Naive thymus-derived CD4-positive, alpha-beta T cell (primary cell): ENCODE results near the gene BTNL2. TPM values are rescaled to one million over a fixed set of nuclear protein-coding genes. Genes with fewer than 3 reads are reported as not detected.
A peak's percentile ranks its signal among the peaks of the same experiment; 100 is the strongest.

Experiments
- ATAC-seq: fragments of 150-1000 bp; cut with Tn5 transposase; 2 replicates; pipeline ENCODE4 v1.10.0; 2021; ENCODE audit warnings: mild to moderate bottlenecking, moderate library complexity
- CTCF ChIA-PET: fragments of 350-600 bp; sonication (Branson Sonifier 250); formaldehyde crosslinking; loops from one replicate; lab custom pipeline; 2021; ENCODE audit warnings: antibody characterized with exemption; lab: Charles Lee
- POLR2A ChIA-PET: fragments of 350-600 bp; sonication (Branson Sonifier 250); formaldehyde crosslinking; loops from one replicate; lab custom pipeline; 2021; ENCODE audit warnings: antibody characterized with exemption, inconsistent platforms; lab: Charles Lee
- DNase-seq, 9 donors: peaks; one replicate each; pipeline versions ENCODE4 v3.0.0 to v3.0.0-alpha.2; 2020 to 2022; ENCODE audit warnings: mixed read lengths in 1 of 9
- H3K27ac ChIP-seq: one replicate; pipeline ENCODE4 v1.7.0; 2013; ENCODE audit warnings: mild to moderate bottlenecking, low read depth, low read length, moderate library complexity
- H3K27me3 ChIP-seq, 2 donors: one replicate each; pipeline ENCODE4 v1.7.0; 2013; ENCODE audit warnings: low read length in 2 of 2, mild to moderate bottlenecking in 2 of 2, moderate library complexity in 2 of 2; ENCODE audit not compliant: control insufficient read depth in 2 of 2, insufficient read depth in 2 of 2
- H3K36me3 ChIP-seq, 3 experiments: 1 replicate in 2 of 3; 2 replicates in 1 of 3; pipeline ENCODE4 v1.7.0; 2013; ENCODE audit warnings: low read length in 3 of 3, mild to moderate bottlenecking in 3 of 3, moderate library complexity in 1 of 3; ENCODE audit not compliant: insufficient read depth in 3 of 3, control insufficient read depth in 2 of 3
- H3K4me1 ChIP-seq, 2 donors: one replicate each; pipeline ENCODE4 v1.7.0; 2013; ENCODE audit warnings: low read length in 2 of 2, mild to moderate bottlenecking in 2 of 2, moderate library complexity in 1 of 2; ENCODE audit not compliant: control insufficient read depth in 2 of 2, insufficient read depth in 2 of 2
- H3K4me3 ChIP-seq: 2 replicates; pipeline ENCODE4 v1.7.0; 2013; ENCODE audit warnings: mild to moderate bottlenecking, low read length
- H3K9me3 ChIP-seq, 3 experiments: 1 replicate in 2 of 3; 2 replicates in 1 of 3; pipeline ENCODE4 v1.7.0; 2013; ENCODE audit warnings: low read length in 3 of 3; ENCODE audit not compliant: control insufficient read depth in 2 of 3
- H3K27ac Mint-ChIP-seq, 9 donors: one replicate each; pipeline ENCODE4 v1.8.0; 2020 to 2022; ENCODE audit warnings: mixed read lengths in 9 of 9, mild to moderate bottlenecking in 8 of 9, moderate library complexity in 5 of 9, inconsistent platforms in 2 of 9
- H3K27me3 Mint-ChIP-seq, 5 donors: one replicate each; pipeline ENCODE4 v1.8.0; 2021 to 2022; ENCODE audit warnings: mixed read lengths in 5 of 5, mild to moderate bottlenecking in 1 of 5
- H3K36me3 Mint-ChIP-seq, 5 donors: one replicate each; pipeline ENCODE4 v1.8.0; 2020 to 2022; ENCODE audit warnings: mixed read lengths in 5 of 5, mild to moderate bottlenecking in 3 of 5, inconsistent platforms in 1 of 5
- H3K4me1 Mint-ChIP-seq, 7 donors: one replicate each; pipeline ENCODE4 v1.8.0; 2020 to 2022; ENCODE audit warnings: mixed read lengths in 7 of 7, mild to moderate bottlenecking in 3 of 7, inconsistent platforms in 1 of 7
- H3K4me3 Mint-ChIP-seq, 10 donors: one replicate each; pipeline ENCODE4 v1.8.0; 2020 to 2022; ENCODE audit warnings: mild to moderate bottlenecking in 10 of 10, mixed read lengths in 10 of 10, moderate library complexity in 6 of 10, inconsistent platforms in 2 of 10
- H3K9me3 Mint-ChIP-seq, 11 donors: one replicate each; pipeline ENCODE4 v1.8.0; 2020 to 2022; ENCODE audit warnings: mixed read lengths in 11 of 11, mild to moderate bottlenecking in 4 of 11, inconsistent platforms in 1 of 11, moderate library complexity in 1 of 11
- intact Hi-C, 2 donors: fragments of 100-400 bp; cut with micrococcal nuclease; formaldehyde crosslinking; loops; one replicate each; pipeline ENCODE4 v1.15.1; 2023
- polyA plus RNA-seq, 2 donors: library from polyadenylated mRNA; unstranded; fragments of 300-500 nt; fragmentation: Illumina TruSeq; gene quantifications; one replicate each; pipeline ENCODE4 v1.2.3, GENCODE V29; 2021
- total RNA-seq, 6 experiments: library from RNA in 5 of 6; stranded (reverse) in 5 of 6; gene quantifications; 1 replicate in 5 of 6; 2 replicates in 1 of 6; pipeline ENCODE4 v1.2.3 and lab custom pipeline; 2021 to 2026

Gene BTNL2
- total RNA-seq (not detected), polyA plus RNA-seq (not detected), total RNA-seq (lab: John Stamatoyannopoulos, UW) (not detected)

- no peak within 1 kb of the TSS for H3K4me3 Mint-ChIP-seq
- intact Hi-C loops: no loop called here
- H3K4me1 Mint-ChIP-seq: peaks cover 0 to 5% (median 0%) of the 10 kb centered on the region in 7 donors
- peaks cover 22 to 58% (median 39%) of the 10 kb centered on the region in 5 donors for H3K27me3 Mint-ChIP-seq
- Histone ChIP-seq H3K36me3 (no peaks in the 10 kb centered on the region), H3K9me3 (no peaks in the 10 kb centered on the region), H3K4me1 (no peaks in the 10 kb centered on the region), H3K27me3 (no peaks in the 10 kb centered on the region), H3K4me3 (no peak within 1 kb of the TSS), H3K27ac (no peak within 1 kb of the TSS)
- no peak within 1 kb of the TSS for H3K27ac Mint-ChIP-seq
- DNase-seq (no peak), ATAC-seq (no peak)
- H3K36me3 Mint-ChIP-seq: no peaks in the 10 kb centered on the region
- ChIA-PET POLR2A (no interaction called here), CTCF (interaction anchor here (0.7 to 1.0 kb wide), 3 partner anchors 294 to 388 kb away, joined by 3 read pairs; no protein-coding TSS in a partner anchor)
- H3K9me3 Mint-ChIP-seq: no peaks in the 10 kb centered on the region
Measured at GRCh38 chr6:32406857-32407256, at the start of gene BTNL2. BTNL2 (minus strand) TSS chr6:32407181; CDS start chr6:32407123, 58 bp downstream.

GRCh38 chr6:32449088-32449736, 42.2 kb upstream of the BTNL2 start:
- Histone ChIP-seq H3K4me3 (no peak overlapping the region), H3K4me1 (no peaks in the 10 kb centered on the region), H3K9me3 (no peaks in the 10 kb centered on the region), H3K27me3 (no peaks in the 10 kb centered on the region), H3K36me3 (no peaks in the 10 kb centered on the region), H3K27ac (no peak overlapping the region)
- CTCF ChIA-PET: no interaction called here
- intact Hi-C loops: no loop called here
- Mint-ChIP-seq H3K27ac (peak overlapping the region in 1 of 9 donors; percentile 38), H3K4me1 (no peaks in the 10 kb centered on the region), H3K36me3 (peaks cover 0 to 15% (median 7%) of the 10 kb centered on the region in 5 donors), H3K9me3 (peaks cover 0 to 17% (median 5%) of the 10 kb centered on the region in 11 donors), H3K4me3 (no peak overlapping the region), H3K27me3 (peaks cover 16 to 51% (median 39%) of the 10 kb centered on the region in 5 donors)
- no peak for ATAC-seq
- POLR2A ChIA-PET: no interaction called here
- DNase-seq: no peak

GRCh38 chr6:32447932-32448331, 41.0 kb upstream of the BTNL2 start:
- no peaks in the 10 kb centered on the region for H3K4me1 Mint-ChIP-seq
- H3K9me3 ChIP-seq: no peaks in the 10 kb centered on the region
- ATAC-seq (no peak), DNase-seq (no peak)
- intact Hi-C loops: no loop called here
- H3K9me3 Mint-ChIP-seq: peaks cover 0 to 15% (median 5%) of the 10 kb centered on the region in 11 donors
- no peak overlapping the region for H3K27ac Mint-ChIP-seq
- ChIA-PET CTCF (no interaction called here), POLR2A (no interaction called here)
- H3K4me3 ChIP-seq: no peak overlapping the region
- peaks cover 0 to 8% (median 7%) of the 10 kb centered on the region in 5 donors for H3K36me3 Mint-ChIP-seq
- no peaks in the 10 kb centered on the region for H3K4me1 ChIP-seq
- H3K27me3 Mint-ChIP-seq: peaks cover 16 to 58% (median 37%) of the 10 kb centered on the region in 5 donors
- no peaks in the 10 kb centered on the region for H3K36me3 ChIP-seq
- H3K27ac ChIP-seq: no peak overlapping the region
- no peak overlapping the region for H3K4me3 Mint-ChIP-seq
- H3K27me3 ChIP-seq: no peaks in the 10 kb centered on the region

- no peak overlapping the region for H3K4me3 Mint-ChIP-seq
- DNase-seq (no peak), ATAC-seq (no peak)
- H3K27ac Mint-ChIP-seq: no peak overlapping the region
- Histone ChIP-seq H3K9me3 (no peaks in the 10 kb centered on the region), H3K27ac (no peak overlapping the region), H3K27me3 (no peaks in the 10 kb centered on the region), H3K4me3 (no peak overlapping the region), H3K36me3 (no peaks in the 10 kb centered on the region), H3K4me1 (no peaks in the 10 kb centered on the region)
- H3K27me3 Mint-ChIP-seq: peaks cover 12 to 37% (median 25%) of the 10 kb centered on the region in 5 donors
- POLR2A ChIA-PET: no interaction called here
- H3K4me1 Mint-ChIP-seq: peaks cover 0 to 6% (median 0%) of the 10 kb centered on the region in 7 donors
- intact Hi-C loops: no loop called here
- CTCF ChIA-PET: no interaction called here
- H3K36me3 Mint-ChIP-seq: peaks cover 0 to 2% (median 0%) of the 10 kb centered on the region in 5 donors
- peaks cover 0 to 4% (median 0%) of the 10 kb centered on the region in 11 donors for H3K9me3 Mint-ChIP-seq
Measured at GRCh38 chr6:32445321-32445854, 38.4 kb upstream of the BTNL2 start.

GRCh38 chr6:32444433-32444832, 37.5 kb upstream of the BTNL2 start:
- Histone ChIP-seq H3K36me3 (no peaks in the 10 kb centered on the region), H3K27ac (no peak overlapping the region), H3K9me3 (no peaks in the 10 kb centered on the region), H3K4me1 (peaks cover 0 to 4% of the 10 kb centered on the region in 2 donors), H3K27me3 (no peaks in the 10 kb centered on the region), H3K4me3 (no peak overlapping the region)
- DNase-seq (no peak), ATAC-seq (no peak)
- Mint-ChIP-seq H3K27me3 (peaks cover 12 to 40% (median 25%) of the 10 kb centered on the region in 5 donors), H3K36me3 (peaks cover 0 to 3% (median 0%) of the 10 kb centered on the region in 5 donors), H3K27ac (no peak overlapping the region), H3K9me3 (peaks cover 0 to 5% (median 0%) of the 10 kb centered on the region in 11 donors), H3K4me3 (no peak overlapping the region), H3K4me1 (peaks cover 5 to 14% (median 6%) of the 10 kb centered on the region in 7 donors)
- intact Hi-C loops: no loop called here
- CTCF ChIA-PET: no interaction called here
- POLR2A ChIA-PET: no interaction called here

GRCh38 chr6:32442977-32443552, 36.1 kb upstream of the BTNL2 start:
- intact Hi-C loops: no loop called here
- no peak overlapping the region for H3K27ac ChIP-seq
- ChIA-PET POLR2A (no interaction called here), CTCF (no interaction called here)
- peaks cover 0 to 4% of the 10 kb centered on the region in 2 donors for H3K4me1 ChIP-seq
- no peaks in the 10 kb centered on the region for H3K36me3 ChIP-seq
- peaks cover 0 to 3% (median 0%) of the 10 kb centered on the region in 11 donors for H3K9me3 Mint-ChIP-seq
- no peaks in the 10 kb centered on the region for H3K27me3 ChIP-seq
- H3K4me1 Mint-ChIP-seq: peaks cover 6 to 19% (median 7%) of the 10 kb centered on the region in 7 donors
- H3K9me3 ChIP-seq: no peaks in the 10 kb centered on the region
- H3K4me3 Mint-ChIP-seq: no peak overlapping the region
- H3K36me3 Mint-ChIP-seq: peaks cover 0 to 5% (median 0%) of the 10 kb centered on the region in 5 donors
- no peak overlapping the region for H3K27ac Mint-ChIP-seq
- DNase-seq: no peak
- ATAC-seq: no peak
- peaks cover 17 to 45% (median 24%) of the 10 kb centered on the region in 5 donors for H3K27me3 Mint-ChIP-seq
- H3K4me3 ChIP-seq: no peak overlapping the region
